ENCODE data around the gene PRKG2. TPM values are rescaled to one million over a fixed set of nuclear protein-coding genes. Genes with fewer than 3 reads are reported as not detected.

Gene PRKG2
- under 1 TPM in 1 of 4 donors, not detected in 3; 0.20 TPM for total RNA-seq

DNA sequence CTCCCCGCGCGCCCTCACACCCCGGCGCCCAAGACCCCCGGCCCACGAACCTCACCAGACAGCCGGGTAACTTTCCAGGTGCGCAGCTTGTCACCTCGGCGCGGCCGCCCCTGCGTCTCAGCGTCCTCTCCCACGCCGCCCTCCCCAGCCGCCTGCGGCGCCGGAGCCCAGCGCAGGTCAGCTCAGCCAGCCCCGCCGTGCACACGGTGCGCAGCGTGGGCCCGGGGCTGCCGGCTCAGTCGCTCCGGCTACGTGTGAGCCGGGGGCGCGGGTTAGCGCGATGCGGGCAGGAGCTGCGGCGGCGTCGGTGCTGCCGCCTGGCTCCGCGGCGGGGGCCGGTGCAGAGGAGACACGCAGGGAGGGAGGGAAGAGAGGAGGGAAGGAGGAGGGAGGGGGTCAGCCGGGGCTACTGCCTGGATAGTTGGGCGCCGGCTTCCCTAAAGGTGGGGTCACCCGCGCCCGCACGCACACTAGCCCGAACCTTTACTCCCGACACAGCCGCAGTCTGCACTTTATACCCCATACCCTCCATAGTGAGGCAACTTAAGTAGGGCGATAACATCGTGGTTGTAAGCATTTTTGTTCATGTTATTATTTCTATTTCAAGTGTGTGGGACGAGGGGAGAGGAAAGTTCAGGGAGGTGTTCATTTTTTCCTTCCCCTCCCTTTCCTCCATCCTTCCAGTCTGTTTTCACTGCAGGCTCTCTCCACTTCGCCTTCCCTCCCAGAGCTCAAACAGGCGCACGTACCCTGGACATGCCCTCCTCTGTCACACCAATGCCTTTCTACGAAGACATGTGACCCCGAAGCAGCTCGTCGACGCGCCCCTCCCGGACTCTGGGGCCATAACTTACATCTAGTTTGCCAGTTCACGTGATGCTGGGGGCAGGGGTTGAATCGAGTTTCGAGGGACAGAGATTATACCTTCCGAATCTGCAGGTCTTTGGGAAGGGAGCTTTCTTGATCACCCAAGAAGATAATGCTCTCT, at the start of gene PRKG2:
Gene PRKG2 (minus strand): TSS at position 342 of the 988 bp plus-strand sequence. CDS start 10,175 bp downstream, outside the sequence.
- in situ Hi-C loops (cut with MboI; ENCODE audit: low sequenced_read_pairs in 4 of 4) (no loop called here), intact Hi-C loops (cut with DNase I; ENCODE audit: low total_unique reads) (no loop called here)
- no peak within 1 kb of the TSS for H3K27ac ChIP-seq
- H3K4me1 ChIP-seq: no peaks in the 10 kb centered on the region
- no peaks in the 10 kb centered on the region for H3K9me3 ChIP-seq
- TF ChIP-seq, protein P1, sequence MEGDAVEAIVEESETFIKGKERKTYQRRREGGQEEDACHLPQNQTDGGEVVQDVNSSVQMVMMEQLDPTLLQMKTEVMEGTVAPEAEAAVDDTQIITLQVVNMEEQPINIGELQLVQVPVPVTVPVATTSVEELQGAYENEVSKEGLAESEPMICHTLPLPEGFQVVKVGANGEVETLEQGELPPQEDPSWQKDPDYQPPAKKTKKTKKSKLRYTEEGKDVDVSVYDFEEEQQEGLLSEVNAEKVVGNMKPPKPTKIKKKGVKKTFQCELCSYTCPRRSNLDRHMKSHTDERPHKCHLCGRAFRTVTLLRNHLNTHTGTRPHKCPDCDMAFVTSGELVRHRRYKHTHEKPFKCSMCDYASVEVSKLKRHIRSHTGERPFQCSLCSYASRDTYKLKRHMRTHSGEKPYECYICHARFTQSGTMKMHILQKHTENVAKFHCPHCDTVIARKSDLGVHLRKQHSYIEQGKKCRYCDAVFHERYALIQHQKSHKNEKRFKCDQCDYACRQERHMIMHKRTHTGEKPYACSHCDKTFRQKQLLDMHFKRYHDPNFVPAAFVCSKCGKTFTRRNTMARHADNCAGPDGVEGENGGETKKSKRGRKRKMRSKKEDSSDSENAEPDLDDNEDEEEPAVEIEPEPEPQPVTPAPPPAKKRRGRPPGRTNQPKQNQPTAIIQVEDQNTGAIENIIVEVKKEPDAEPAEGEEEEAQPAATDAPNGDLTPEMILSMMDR (IDR thresholded peaks at IDR 0.05 in 4 of 5, conservative IDR thresholded peaks at IDR 0.05 in 1 of 5): no peak
- no peak for TF ChIP-seq POLR2A (IDR thresholded peaks at IDR 0.05)
- ATAC-seq: no peak
- peak within 1 kb of the TSS in 3 of 4 donors; percentile 19 to 34 (median 25) for H3K4me3 ChIP-seq
- H3K36me3 ChIP-seq: no peaks in the 10 kb centered on the region
- peaks cover 10 to 21% (median 12%) of the 10 kb centered on the region in 3 donors for H3K27me3 ChIP-seq
- no peak for DNase-seq

DNA sequence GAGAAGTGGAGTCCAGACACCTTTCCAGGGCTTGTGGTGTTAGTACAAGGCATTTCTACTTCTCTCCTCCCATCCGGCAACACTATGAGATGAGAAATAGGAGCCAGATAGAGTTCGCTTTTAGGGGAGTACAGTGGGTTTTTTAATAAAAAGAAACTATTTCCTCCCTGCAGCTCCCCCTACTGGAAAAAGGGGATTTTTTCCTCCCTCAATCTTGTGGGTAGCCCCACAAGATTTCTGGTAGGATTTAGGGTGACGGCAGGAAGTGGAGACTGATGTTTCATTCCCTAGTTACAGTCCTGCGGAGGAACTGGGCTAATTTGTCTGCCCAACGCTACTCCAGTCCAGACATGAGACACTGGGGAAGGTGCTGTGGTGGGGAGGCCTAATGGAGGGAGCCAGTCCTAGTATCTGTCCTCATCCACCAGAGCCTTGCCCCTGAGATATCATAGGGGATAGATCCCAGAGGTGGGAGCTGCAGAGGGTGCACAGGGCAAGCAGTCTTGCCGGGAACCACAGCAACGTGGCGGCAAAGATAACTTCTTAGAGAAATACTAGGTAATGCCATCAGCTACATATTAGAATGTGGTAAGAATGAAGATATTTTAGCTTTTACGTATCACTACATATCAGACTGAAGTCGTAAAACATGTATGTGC, 45.5 kb upstream of the PRKG2 start:
- intact Hi-C loops (cut with DNase I; ENCODE audit: low total_unique reads): no loop called here
- TF ChIP-seq, protein P1 (IDR thresholded peaks at IDR 0.05 in 4 of 5, conservative IDR thresholded peaks at IDR 0.05 in 1 of 5): no peak
- TF ChIP-seq POLR2A (IDR thresholded peaks at IDR 0.05): no peak
- DNase-seq (no peak), ATAC-seq (no peak)
- Histone ChIP-seq H3K4me1 (no peaks in the 10 kb centered on the region), H3K4me3 (no peak overlapping the region), H3K9me3 (no peaks in the 10 kb centered on the region), H3K36me3 (no peaks in the 10 kb centered on the region), H3K27ac (no peak overlapping the region), H3K27me3 (no peaks in the 10 kb centered on the region)
- in situ Hi-C loops (cut with MboI; ENCODE audit: low sequenced_read_pairs in 4 of 4): no loop called here

- Histone ChIP-seq H3K4me3 (no peak overlapping the region), H3K9me3 (no peaks in the 10 kb centered on the region), H3K27ac (no peak overlapping the region), H3K36me3 (no peaks in the 10 kb centered on the region), H3K4me1 (no peaks in the 10 kb centered on the region), H3K27me3 (no peaks in the 10 kb centered on the region)
- in situ Hi-C loops (cut with MboI; ENCODE audit: low sequenced_read_pairs in 4 of 4) (no loop called here), intact Hi-C loops (cut with DNase I; ENCODE audit: low total_unique reads) (no loop called here)
- ATAC-seq: no peak
- no peak for DNase-seq
- no peak for TF ChIP-seq POLR2A (IDR thresholded peaks at IDR 0.05)
- TF ChIP-seq, protein P1 (IDR thresholded peaks at IDR 0.05 in 4 of 5, conservative IDR thresholded peaks at IDR 0.05 in 1 of 5): no peak
These were observed 44.0 kb upstream of the PRKG2 start for GRCh38 chr4:81258841-81259550.

DNA sequence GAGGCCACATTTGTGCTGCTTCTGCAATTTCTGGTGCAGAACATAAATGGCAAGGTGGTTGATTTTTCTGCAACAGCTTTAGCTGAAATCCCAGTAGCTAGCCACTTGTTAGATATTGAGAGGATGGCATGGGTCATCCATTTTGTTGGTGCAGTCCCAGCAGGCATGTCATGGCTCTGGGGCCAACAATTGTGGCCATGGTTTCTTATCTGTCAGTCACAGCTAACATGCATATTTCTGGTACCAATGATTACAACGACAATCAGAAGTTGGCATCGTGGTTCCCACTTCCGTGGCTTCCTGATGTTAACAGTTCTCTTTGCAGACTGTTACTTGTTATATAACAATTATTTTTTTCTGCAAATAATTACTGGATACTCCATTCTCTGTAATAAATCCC, 42.8 kb upstream of the PRKG2 start:
- intact Hi-C loops (cut with DNase I; ENCODE audit: low total_unique reads): no loop called here

More for the DNA sequence above, 42.8 kb upstream of the PRKG2 start:
- Histone ChIP-seq H3K9me3 (no peaks in the 10 kb centered on the region), H3K27ac (no peak overlapping the region), H3K27me3 (no peaks in the 10 kb centered on the region), H3K4me3 (no peak overlapping the region), H3K36me3 (no peaks in the 10 kb centered on the region), H3K4me1 (no peaks in the 10 kb centered on the region)
- TF ChIP-seq, protein P1 (IDR thresholded peaks at IDR 0.05 in 4 of 5, conservative IDR thresholded peaks at IDR 0.05 in 1 of 5): no peak
- TF ChIP-seq POLR2A (IDR thresholded peaks at IDR 0.05): no peak
- ATAC-seq: no peak
- in situ Hi-C loops (cut with MboI; ENCODE audit: low sequenced_read_pairs in 4 of 4): no loop called here
- no peak for DNase-seq
